HG03378 (cell line): ENCODE measurements around the gene GALNT9.
"Not testable (repeated sequence)": the region's sequence is repeated elsewhere in the genome, so short reads cannot be mapped to it uniquely, and the experiment has no call there.

Source experiments
- ATAC-seq: cut with Tn5 transposase; IDR thresholded peaks from one replicate; pipeline ENCODE4 v1.9.1; 2021; ENCODE audit warnings: mild to moderate bottlenecking, moderate library complexity; ENCODE audit not compliant: unreplicated experiment

The GALNT9 gene

DNA sequence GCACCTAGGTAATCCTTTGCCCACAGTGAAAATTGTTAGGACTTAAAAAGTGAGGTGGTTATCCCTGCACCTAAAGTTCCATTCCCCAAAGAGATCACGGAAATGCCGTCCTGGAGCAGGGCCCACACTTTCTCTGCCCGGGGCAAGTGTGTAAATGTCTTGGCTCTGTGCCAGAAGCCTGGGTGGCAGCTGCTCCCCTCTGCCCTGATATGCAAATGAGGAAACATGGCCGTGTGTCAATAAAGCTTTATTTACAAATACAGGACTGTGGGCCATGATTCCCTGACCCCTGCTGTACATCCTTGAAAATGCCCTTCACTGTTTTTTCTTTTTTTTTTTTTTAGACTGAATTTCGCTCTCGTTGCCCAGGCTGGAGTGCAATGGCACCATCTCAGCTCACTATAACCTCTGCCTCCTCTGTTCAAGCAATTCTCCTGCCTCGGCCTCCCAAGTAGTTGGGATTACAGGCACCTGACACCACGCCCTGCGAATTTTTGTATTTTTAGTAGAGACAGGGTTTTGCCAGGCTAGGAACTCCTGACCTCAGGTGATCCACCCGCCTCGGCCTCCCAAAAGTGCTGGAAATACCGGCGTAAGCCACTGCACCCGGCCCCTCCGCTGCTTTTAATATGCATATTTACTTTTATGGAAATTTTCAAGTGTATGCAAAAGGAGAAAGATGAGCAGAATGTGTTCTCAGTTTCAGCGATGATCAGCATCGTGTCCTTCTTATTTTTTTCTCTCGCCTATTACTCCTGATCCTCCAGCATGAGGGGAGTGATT, 75.5 kb downstream of the GALNT9 start:
- ATAC-seq, result no peak

DNA sequence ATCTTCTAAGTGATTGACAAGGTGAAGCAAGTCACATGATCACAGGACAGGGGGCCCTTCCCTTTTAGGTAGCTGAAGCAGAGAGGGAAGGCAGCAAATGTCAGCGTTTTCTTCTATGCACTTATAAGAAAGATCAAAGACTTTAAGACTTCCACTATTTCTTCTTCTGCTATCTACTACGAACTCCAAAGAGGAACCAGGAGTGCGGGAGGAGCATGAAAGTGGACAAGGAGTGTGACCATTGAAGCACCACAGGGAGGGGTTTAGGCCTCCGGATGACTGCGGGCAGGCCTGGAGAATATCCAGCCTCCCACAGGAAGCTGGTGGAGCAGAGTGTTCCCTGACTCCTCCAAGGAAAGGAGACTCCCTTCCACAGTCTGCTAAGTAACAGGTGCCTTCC, 76.4 kb downstream of the GALNT9 start:
- not testable (repeated sequence) for ATAC-seq

DNA sequence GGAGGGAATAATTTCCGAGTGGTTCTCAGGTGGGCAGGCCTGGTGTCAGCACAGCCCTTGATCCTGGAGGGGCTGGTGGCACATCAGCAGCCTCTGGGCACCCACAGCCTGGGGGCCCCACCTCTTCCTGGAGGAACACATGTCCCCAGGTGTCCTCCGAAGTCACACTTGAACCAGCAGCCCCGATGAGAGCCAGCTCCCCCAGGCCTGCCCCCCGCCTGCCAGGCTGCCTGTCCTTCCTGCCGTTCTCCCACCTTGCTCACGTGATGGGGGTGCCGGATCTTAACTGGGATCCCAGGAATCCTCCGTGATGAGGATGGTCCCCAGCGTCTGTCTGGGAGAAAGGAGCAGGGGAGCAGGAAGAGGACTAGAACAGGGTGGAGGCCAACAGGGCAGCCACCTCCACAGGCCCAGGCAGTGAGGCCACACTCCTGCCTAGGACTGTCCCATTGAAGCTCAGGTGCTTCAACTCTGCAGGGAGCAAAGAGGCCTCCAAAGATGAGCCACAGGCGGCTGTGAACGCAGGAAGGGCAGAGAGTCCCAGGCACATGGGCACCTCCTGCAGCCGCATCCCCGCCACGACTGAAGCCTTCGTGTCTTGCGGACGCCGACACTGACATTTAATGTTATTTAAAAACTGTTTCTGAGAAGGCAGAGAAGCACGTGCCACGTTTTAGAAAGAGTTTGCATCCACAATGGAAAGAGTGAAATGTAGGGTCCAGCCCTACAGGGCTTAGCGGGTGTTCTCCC, 77.5 kb downstream of the GALNT9 start:
- ATAC-seq, result no peak

DNA sequence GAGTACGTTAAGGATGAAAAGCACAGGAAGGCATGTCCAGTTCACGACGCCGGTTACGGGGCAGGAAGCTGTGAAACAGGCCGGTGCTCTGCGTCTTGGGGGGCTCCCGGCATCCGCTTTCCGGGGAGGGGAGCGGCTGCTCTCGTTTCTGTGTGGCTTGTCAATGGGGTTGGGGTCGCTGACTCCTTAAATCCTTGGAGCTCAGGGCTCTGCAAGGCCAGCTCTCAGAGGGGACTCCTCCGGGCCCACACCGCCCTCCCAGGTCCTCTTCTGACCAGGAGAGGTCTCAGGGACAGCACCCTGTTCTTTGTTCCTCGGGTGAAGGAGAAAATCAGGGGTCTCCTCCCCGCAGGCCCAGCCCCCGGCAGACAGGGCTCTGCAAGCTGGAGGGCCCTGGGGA, 78.1 kb downstream of the GALNT9 start:
- ATAC-seq, result no peak

DNA sequence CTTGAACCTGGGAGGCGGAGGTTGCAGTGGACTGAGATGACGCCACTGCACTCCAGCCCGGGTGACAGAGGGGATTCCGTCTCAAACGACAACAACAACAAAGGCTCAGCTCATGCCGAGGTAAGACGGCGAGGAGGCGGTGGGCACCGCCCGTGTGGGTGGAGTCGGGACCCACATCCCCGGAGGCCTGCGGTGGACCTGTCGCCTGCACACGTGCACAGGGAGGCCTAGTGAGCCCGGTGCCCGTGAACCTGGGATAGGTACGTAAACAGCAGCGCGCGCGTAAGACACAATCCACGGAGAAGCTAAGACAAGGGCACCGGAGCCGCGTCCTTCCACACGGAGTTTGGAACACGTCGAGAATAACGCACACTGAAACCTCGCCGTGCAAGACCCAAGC, 78.7 kb downstream of the GALNT9 start:
- ATAC-seq, result no peak

DNA sequence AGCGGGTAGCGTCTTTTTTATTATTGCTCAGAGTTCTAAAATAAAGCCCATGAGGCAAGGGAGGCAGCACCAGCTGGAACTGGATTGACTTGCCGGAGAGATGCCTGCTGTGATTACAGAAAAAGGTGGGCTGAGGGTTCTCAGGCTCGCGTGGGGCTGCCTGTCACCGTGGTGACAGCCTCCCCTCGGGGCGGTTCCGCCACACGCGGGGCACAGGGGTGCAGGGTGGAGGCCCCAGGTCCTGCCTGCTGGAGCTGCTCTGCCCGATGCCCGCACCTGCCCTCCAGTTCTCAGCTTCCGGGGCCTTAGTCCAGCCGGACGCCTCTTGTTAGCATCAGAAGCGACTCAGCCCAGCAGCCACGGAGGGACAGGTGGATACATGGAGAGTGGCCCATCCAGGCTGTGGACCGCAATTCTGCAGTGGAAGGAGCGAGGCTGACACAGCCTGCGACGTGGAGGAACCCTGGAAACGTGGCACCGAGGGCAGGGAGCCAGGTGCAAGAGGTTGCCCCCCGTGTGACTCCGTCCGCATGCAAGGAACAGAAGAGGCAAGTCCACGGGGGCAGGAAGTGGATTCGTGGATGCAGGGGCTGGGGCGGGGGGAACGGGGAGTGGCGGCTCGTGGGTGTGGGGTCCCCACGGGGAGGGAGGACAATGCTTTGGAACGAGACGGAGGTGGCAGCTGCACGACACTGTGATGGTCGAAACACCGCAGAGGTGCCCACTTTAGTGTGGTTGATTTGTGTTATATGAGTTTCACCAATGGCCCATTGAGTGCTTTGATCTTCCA, 79.5 kb downstream of the GALNT9 start:
- ATAC-seq, result no peak

DNA sequence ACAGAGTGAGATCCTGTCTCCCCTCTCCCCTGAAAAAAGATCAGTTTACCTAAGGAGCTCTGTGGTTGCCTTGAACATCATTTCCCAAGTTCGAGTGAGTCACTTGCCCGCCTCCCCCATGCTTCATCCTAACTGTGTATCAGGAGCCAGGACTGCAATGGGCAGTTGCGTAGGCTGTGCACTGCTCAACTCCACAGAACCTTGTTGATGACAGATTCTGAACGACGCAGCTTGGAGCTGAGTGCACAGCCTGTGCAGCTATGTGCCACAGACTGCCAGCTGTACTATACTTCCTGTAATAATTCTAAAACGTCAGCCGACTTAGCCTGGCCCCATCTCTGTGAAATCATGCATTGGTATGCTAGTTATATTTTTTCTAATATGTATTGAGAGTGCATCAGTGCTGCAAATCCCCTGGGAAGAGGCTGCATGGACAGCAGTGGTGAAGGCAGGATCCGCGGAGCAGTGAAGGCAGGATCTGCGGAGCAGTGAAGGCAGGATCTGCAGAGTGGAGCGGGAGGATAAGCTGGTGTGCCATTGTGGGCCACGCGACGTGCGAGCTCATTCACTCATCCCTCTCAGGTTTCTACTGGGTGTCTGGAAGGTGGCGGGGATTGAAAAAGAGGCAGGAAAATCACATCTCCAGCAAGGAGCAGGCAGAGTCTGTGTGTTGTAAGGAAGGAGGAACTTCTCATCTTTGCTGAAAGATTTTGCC, 80.8 kb downstream of the GALNT9 start:
- ATAC-seq, result no peak

DNA sequence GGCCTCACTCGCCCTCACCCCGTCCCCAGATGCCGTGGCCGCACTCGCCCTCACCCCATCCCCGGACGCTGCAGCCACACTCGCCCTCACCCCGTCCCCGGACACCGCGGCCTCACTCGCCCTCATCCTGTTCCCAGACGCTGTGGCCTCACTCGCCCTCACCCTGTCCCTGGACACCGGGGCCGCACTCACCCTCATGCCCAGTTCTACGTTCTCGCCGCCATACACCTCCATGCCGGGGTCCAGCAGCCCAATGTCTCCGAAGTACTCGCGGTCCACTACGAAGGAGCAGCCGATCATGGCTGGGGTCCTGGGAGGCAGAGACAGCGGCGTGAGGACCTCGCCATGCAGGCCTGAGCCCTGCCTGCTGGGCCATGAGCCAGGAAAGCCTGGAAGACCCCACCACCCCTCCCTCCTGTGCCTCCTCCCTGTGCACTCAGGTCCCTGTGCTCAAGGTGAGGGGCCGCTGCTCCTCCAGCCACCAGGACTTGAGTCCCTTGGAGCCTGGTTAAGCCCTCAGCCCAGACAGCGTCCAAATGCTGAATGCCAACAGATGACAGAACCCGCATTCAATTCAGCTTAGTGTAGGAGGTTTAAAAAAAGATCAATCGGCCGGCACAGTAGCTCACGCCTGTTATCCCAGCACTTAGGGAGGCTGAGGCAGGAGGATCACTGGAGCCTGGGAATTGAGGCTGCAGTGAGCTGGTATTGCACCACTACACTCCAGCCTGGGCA, 81.5 kb downstream of the GALNT9 start:
- ATAC-seq, result no peak

DNA sequence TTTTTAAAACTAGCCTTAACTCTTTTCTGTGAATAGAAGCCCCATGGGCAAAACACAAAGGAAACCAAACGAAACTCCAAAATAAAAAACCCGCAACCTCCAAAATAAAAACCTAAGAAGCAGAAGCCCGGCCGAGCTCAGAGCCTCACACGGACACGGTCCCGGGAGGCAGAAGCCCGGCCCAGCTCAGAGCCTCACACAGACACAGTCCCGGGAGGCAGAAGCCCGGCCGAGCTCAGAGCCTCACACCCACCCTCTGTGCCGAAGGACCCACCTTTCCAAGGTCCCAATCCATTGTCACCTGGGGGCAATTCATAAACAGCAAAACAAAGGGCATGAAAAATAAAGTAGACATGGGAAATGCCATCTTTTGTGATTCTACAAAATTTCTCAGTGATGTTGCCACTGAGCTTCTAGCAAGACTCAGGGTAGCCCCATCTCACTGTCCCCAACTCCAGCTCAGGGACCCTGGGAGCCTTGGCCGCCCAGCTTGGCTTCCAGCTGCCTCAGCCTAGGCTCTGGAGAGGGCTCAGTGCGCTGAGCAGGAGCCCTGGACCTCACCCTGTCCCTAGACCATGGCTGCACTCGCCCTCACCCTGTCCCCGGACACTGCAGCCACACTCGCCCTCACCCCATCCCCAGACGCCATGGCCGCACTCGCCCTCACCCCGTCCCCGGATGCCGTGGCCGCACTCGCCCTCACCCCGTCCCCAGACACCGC, 82.2 kb downstream of the GALNT9 start:
- no peak for ATAC-seq

DNA sequence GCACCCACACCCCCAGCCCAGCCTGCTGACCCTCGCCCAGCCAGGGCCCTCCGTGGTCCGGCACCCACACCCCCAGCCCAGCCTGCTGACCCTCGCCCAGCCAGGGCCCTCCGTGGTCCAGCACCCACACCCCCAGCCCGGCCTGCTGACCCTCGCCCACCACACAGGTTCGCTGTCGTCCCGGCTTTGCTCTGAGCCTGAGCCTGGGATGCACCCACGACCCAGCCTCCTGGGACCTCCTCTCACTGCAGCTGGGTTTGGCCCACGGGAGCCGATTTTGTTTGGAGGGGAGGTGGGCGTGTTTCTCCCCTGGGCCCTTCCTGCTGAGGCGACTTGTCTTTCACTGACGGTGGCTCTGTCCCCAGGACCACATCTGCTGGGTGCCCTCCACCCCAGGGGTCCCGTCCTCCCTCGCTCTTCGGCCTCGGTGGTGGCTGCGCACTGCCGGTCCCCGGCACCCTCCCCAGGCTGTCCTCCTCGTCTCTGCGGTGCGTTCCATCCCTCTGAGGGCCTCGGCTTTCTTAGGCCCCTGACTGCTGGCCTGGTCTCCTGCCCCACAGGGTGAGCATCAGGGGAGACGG, 83.8 kb downstream of the GALNT9 start:
- no peak for ATAC-seq

DNA sequence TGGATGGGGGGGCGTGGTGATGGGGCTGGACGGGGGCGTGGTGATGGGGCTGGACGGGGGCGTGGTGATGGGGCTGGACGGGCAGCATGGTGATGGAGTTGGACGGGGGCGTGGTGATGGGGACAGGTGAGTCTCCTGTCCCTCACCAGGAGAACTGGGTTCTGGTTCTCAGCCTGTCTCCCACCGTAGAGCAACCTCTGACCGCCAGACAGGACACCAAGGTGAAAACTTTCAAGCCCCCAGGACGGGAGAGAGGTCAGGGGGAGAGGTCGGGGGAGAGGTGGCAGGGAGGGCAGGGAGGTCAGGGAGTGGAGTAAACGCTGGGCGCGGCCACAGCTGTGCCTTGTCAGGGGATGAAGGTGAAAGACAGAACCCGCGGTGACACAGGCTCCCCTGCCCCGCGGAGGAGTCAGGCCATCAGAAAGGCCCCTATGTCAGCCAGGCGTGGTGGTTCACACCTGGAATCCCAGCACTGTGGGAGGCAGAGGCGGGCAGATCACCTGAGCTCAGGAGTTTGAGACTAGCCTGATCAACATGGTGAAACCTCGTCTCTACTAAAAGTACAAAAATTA, 84.6 kb downstream of the GALNT9 start:
- no peak for ATAC-seq

DNA sequence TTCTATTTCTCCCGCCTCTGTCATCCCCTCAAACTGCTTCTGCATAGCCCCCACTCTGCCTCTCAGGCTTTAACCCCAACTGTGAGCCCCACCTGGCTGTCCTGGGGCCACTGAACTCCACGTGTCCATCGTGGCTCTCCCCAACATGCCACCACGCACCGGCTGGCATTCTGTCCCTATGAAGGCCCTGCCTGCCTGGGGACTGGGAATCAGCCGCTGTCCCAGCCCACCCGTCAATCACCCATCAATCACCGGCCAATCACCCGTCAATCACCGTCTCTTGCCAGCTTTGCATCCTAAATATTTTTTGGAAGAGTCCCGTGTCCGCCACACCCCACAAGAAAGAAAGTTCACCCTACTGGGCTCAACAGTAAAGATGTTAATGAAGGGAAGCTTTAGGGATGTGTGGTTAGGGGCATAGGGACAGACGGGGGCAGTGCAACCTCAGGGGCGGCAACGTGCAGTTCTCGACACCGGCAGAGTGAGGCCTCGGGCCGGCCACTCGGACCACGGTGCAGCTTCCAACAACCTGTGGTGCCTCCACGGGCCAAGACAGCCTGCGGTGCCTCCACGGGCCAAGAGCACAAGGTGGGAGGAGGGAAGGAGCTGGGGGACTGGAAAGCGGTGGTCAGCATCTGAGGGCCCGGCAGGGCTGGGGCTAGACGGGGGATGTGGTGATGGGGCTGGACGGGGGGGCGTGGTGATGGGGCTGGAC, 85.6 kb downstream of the GALNT9 start:
- no peak for ATAC-seq

DNA sequence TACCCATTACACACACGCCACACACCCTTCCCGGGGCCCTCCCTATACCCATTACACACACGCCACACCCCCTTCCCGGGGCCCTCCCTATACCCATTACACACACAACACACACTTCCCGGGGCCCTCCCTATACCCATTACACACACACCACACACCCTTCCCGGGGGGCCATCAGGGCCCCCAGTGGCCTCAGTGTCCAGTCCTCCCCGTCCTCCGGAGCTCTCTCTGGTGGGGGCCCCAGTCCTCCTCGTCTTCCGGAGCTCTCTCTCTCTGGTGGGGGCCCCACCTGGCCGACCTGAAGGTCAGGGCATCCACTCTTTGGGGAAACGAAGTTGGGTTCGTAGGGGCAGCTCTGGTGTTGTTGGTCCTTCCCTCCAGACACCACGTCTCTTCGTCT, 86.2 kb downstream of the GALNT9 start:
- ATAC-seq, result not testable (repeated sequence)

DNA sequence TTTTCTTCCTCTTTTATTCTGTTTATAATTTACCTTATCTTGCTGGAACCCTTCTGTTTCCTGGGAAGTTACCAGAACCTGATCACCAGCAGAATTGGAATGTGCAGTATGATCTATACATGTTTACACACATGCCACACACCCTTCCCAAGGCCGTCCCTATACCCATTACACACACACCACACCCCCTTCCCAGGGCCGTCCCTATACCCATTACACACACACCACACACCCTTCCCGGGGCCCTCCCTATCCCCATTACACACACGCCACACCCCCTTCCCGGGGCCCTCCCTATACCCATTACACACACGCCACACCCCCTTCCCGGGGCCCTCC, 88.8 kb downstream of the GALNT9 start:
- ATAC-seq, result not testable (repeated sequence)

DNA sequence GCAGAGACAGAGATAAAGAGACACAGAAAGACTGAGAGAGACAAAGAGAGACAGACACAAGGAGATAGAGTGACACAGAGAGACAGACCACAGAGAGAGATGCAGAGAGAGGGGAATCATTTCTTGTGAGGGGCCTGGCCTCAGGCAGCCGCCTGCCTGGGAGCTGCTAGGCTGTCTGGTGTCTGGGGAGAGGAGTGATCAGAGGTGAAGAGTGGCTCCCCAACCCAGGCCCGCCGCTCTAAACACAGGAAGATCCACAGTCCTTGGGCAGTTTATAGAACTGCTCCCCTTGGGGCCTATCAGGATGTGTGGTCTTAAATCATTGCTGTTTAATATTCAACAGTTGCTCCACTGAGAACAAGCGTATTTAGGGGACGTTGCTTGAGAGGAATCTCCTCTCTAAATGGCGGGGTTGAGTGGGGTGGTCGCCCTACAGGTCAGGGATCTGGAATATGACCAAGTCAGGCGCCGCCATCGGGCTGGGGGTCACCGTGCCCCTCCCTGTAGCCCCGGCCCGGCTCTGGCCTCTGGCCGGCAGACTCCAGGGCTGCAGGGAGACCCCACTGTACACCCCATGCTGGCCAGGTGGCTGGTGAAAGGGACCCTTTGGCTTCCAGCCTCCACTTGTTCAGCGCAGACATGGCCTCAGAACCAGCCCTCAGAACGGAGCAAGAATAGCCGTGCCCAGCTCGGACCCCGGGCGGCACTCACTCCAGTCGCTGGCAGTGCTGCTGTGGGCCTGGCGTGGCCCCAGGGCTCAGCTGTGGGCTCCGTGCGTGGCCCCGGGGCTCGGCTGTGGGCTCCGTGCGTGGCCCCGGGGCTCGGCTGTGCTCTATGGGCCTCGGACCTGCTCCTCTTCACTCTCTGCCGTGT, 89.4 kb downstream of the GALNT9 start:
- ATAC-seq, result no peak

DNA sequence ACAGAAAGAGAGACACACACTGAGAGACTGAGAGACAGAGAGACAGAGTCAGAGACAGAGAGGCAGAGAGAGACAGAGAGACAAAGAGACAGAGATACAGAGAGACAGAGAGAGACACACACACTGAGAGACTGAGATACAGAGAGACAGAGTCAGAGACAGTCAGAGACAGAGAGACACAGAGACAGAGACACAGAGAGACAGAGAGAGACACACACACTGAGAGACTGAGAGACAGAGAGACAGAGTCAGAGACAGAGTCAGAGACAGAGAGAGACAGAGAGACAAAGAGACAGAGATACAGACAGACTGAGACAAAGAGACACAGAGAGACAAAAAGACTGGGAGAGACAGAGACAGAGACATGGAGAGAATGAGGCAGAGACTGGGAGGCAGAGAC, 90.0 kb downstream of the GALNT9 start:
- no peak for ATAC-seq

DNA sequence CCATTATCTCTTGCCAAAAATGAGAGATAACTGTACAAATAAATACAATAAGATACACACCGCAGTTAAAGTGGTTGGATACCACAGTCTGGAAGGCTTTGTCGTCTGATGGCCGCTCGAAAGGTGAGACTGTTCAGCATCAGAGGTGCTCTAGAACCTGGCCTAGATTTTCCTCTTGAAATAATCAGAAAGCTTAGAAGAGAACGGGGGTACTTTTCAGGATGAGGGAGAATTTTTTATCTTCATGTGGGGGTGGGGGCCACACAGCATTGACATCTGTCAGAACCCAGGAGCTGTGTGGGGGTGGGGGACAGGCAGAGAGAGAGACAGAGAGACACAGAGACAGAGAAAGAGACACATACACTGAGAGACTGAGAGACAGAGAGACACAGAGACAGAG, 90.5 kb downstream of the GALNT9 start:
- ATAC-seq, result no peak

DNA sequence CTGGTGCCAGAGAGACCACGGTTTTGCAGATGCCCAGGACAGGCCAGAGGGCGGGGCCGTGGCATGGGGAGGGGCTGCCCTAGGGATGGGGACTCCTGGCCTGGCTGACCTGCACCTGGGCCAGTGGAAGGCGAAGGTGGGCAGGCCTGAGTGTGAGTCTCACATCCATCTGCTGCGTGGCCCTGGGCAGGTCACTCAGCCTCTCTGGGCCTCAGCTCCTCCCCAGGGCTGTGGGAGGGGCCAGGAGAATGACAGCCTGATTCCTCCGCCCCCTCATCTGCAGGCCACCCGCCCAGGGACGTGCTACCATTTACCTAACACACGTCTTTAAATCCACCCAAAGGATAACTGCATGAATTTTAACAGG, 90.9 kb downstream of the GALNT9 start:
- ATAC-seq, result no peak
